Activated T-cell treated with anti-CD3 and anti-CD28 coated beads for 4 hours (primary cell): ENCODE measurements around the gene TRIM37.
"Not testable (repeated sequence)": the region's sequence is repeated elsewhere in the genome, so short reads cannot be mapped to it uniquely, and the experiment has no call there.

ENCODE experiments used
- DNase-seq: peaks from one replicate; pipeline ENCODE4 v3.0.0-alpha.2; 2020

The TRIM37 gene

DNA sequence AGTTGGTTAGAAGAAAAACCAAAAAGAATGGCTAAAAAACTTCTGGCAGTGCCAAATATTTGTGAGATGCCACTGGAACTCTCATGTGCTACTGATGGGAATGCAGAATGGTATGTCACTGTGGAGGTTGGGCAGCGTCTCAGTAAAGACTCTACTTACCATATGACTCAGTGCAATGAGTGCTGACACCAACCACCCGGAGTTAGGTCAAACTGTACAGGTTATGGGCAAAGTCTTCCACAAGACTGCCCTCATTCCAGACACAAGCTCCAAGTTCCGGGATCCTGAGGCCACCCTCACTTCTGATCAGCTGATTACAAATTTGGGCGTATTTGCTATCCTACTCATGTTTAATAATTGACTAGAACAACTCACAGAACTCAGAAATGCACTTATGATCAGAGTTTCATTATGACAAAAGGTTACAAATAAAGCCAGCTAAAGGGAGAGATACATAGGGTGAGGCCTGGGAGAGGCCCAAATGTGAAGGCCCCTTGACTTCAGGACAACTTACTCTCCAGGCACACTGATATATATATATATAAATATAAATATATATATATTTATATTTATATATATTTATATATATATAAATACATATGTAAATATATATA, 114.9 kb downstream of the TRIM37 start:
- DNase-seq = no peak

DNA sequence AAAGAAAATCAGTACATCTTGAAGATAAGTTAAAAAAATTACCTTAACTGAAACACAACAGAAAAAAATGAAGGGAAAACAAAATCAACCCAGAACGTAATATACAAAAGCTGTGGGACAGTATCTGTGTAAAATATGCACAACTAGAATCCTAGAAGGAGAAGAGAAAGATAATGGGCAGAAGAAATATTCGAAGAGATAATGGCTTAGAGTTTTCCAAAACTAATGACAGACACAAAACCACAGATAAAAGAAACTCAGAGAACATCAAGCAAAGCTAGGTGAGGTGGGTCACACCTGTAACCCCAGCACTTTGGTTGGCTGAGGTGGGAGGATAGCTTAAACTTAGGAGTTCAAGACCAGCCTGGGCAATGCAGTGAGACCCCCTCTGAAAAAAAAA, 117.1 kb downstream of the TRIM37 start:
- no peak for DNase-seq

DNA sequence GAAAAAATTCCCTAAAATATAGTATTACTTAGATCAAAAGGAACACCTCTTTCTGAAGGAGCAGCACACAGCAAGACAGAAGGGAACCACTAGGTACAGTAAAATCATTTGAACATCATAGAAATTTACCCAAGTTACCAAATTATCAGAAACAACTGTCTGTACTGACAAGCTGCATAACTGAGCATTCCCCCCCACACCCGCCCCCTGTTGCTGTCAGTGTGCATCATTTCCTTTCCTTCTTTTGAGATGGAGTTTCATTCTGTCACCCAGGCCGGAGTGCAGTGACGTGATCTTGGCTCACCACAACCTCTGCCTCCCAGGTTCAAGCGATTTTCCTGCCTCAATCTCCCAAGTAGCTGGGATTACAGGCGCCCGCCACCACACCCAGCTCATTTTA, 120.7 kb downstream of the TRIM37 start:
- DNase-seq = no peak

DNA sequence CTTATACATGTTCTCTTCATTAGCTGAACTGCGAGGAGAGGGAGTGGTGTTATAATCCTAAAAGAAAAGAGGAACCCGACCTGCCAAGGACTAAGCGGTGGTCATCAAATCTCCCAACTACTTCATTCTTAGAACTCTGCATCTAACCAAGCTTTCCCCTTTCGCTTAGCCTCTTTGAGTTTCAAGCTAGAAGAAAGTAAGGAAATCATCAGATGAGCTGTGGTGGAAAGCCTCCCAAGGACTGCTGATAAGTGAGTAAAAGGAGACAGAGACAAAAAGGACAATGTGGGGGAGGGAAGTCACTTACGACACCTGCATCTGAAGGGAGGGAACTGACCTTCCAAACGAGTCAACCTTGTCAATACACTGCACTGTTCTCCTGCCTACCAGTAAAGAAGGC, 121.3 kb downstream of the TRIM37 start:
- no peak for DNase-seq

DNA sequence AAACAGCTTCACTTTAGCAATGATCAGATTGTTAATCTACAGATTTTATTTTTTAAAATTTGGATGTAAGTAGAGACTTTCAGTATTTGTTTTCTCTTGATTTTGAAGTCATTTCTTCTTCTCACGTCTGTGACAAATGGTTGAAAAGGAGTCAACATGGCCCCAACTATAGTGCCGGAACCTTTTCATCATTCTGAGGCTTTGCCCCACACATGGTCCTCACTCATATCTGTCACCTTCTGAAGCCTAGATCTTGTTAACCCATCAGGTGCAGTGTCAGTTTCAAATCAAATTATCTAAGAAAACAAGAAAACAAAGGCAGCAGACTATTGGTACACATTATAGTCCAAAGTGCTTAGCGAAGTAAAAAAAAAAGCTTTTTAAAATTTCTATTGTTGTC, 124.1 kb downstream of the TRIM37 start:
- no peak for DNase-seq

DNA sequence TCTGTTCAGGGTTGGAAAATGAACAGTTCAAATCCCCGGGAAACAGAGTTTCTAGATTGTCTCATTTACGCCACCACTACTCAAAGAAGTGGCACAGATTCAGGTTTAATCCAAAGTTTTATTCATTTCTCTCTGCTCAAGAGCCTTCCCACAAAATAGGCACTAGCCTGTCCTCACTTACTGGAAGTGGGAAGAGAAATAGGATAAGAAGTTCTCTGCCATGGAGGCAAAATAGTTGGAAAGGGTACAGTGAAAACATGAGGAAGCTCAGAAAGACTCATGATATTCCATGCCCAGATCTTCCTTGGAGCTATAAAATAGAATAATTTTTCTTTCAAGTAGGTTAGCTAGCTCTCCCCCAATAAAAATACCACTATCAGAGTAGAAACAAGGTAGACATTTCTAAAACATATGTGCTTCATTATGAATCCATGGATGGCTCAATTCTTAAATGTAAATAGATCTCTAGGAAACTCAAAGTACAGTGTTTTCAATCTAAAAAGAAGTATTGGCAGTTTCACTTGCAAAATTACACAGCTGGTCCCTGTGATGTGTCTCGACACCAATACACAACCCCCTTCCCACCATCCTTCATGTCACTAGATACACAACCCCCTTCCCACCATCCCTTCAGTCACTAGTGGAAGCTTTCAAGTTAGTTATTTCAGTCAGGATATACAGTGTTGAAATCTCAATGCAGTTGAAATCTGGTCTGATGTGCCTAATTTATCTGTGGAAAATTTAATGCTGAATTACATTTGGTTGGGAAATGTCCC, 125.8 kb downstream of the TRIM37 start:
- no peak for DNase-seq

DNA sequence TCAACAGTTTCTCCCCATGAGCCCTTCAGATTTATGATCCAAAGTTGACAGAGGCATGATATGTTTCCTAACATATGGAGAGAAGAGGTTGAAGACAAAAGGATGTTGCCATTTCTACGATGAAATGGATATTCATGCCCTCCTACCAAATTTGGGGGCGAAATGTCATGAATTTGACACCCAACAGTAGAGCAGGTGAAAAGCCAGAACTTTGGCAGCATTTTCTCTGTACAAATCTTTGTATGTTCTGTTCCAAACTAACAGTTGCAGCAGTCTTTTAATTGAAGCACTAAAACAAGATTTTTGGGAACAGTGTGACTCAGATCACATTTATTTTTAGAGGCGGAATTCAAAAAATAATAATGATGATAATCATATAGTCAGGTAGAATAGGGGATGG, 130.1 kb downstream of the TRIM37 start:
- DNase-seq = no peak

DNA sequence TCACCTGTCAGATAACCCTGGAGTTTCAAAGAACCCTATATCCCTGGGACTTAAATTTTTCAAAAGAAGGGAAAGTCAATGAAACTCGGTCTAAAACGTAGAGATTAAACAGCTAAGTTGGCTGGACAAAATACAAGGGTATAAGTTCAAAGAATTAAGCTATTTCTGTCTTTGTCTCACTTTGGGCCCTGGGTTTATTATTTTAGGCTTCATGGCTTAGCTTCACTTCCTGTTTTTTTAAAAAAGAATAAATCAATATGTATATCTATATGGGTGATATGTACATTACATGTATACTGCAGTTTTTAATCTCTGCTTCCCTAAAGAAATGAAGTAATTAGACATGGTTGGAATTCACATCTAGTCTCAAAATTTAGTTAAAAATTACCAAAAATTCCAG, 132.3 kb downstream of the TRIM37 start:
- no peak for DNase-seq

DNA sequence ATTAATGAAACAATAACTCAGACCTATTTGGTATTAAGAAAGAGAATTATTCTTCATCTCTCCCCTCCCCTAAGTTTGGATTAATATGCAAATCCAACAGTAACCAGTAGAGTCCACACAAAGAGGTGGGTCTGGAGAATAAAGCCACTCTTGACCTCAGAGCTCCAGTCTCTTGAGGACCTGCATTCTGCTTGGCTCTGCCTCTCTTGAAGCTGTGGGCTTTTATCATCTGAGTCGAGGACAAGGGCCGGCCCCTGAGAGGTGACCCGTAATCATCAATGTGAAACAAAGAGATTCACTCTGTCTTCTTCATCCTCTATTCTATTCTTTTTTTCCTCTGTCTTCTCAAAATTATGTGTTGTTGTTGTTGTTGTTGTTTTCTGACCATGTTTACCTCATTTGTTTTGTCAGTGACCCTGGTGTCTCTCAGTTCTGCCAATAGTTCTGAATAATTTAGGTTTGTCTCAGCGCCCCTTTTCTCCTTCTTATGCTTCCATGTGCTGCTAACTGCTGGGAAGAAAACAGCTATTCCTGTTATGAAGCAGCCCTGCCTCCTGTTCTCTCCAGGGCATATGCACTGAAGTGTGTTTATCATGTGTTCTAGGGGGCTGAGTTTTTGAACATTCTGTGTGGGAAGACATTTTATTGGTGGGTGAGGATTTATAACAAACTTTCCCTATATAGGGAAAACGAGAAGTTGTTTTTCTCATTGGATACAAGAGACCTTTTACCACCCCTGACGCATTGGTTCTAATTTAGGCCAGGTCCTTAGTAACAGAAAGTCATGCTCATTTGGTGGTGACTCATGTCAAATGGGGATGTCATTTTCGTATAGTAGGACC, 135.8 kb downstream of the TRIM37 start:
- no peak for DNase-seq

DNA sequence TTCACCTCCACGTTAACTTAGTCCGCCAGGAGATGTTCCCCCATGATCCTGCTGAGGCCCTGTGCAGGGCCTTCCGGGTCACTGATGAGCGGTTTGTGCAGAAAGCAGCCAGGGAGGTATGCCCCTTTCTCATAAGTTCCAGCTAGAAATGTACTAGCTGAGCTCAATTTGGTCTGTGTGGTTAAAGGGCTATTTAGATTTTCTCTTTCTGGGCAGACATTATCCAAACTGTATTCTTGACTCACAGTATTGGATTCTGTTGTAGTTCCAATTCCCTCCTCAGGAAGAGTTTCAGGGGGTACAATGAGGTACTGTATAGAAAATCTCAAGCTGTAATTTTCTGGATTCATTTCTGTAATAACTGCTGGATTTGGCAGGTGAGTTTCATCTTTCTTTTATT, 137.1 kb downstream of the TRIM37 start:
- DNase-seq = no peak

DNA sequence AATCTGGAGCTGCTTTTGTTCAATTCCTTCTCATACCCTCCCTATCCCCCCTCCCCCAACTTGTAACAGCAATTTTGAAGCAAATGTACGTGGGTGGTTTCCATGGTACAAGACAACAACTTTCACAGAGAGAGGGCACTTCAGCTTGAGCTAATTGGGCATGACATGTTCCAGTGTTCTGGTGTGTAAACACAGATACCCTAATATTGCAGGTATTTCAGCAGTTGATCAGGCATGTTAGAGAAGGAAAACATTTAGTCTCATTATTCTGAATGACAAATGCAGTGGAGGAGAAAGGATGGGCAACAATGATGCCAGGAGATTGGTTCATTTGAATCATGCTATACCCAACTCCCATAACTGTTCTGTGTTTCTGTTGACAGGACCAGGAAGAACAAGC, 137.5 kb downstream of the TRIM37 start:
- no peak for DNase-seq

DNA sequence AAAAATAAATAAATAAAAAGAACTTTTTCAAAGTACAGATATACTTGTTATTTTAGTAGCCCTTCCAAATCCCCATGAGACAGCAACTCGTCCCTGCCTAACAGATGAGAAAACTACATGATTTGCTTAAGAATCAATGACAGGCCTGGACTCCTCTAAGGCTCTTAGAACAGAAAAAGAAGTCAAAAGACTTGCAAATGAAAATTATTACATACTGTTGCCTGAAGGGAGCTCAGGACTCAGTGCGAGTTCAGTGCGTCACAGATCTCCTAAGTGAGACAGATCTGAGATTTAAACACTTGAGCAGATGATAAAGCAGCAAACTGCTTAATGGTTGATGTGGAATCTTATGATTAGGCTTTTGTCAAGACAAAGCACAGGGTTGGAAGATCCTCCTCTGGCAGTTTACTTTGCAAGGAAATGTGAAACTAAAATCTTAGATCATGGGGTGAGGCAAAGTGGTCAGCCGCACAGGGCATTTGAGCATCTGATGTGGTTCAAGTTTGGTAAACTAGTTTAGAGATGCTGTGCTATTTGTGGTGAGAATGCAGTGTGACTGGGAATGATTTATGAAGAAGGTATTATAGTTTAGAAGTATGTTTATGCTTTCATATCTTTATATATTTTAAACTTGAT, 138.1 kb downstream of the TRIM37 start:
- DNase-seq = no peak

DNA sequence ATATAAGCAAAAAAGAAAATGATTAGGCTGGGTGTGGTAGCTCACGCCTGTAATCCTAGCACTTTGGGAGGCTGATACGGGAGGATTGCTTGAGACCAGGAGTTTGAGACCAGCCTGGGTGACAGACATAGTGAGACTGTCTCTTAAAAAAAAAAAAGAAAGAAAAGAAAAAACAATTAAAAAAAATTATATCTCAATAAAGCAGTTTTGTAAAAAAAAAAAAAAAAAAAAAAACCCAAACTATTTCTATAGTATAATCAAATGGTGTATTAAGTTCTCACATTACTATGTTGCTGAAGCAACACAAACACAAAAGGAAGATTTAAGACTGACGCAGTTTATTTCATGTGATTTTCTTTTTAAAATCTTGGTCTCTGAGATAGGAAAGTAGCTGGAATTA, 140.5 kb downstream of the TRIM37 start:
- no peak for DNase-seq

DNA sequence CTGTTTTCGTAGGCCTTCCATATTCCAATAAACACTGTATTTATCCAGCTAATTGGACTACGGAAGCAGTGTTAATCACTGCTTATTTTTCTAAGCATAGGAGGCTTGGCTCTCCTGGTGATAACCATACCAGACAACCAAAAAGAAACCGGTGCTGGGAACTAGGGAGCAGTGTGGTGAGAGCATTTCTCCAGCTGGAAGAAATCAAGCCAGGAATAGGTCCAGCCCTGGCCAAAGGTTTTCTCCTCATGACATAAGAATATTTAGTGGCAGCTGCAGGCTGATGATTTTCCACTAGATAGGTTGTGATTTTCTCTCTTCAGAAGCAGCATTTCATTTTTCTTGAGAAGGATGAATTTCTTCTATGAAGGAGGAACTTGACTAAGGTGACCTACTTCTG, 141.5 kb downstream of the TRIM37 start:
- no peak for DNase-seq

DNA sequence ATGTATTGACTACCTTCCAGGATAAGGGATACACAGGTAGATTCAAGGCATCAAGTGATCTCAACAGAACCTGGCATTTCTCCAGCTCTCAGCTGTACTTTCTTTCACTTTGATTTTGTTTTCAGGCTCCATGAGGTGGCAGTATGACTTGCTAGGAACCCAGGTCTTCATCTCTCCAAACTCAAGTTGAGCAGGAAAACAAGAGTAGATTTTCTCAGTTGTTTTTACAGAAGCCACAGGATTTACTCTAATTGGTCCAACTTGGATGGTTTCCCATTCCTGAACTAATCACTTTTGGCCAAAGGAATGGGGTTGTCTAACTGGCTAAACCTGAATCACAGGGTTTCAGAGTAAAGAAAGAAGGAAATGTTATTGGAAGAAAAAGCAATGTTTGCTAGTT, 146.6 kb downstream of the TRIM37 start:
- no peak for DNase-seq

DNA sequence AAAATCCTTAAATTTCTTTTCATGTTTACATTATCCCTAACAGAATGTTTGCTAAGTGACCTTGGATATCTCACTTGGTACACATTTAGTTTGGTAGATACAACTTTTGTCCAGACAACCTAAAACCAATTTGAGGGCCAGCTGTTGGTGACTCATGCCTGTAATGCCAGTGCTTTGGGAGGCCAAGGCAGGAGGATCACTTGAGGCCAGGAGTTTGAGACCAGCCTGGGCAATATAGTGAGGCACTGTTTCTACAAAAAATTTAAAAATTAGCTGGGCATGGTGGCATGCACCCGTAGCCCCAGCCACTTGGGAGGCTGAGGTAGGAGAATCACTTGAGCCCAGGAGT, 149.0 kb downstream of the TRIM37 start:
- not testable (repeated sequence) for DNase-seq

DNA sequence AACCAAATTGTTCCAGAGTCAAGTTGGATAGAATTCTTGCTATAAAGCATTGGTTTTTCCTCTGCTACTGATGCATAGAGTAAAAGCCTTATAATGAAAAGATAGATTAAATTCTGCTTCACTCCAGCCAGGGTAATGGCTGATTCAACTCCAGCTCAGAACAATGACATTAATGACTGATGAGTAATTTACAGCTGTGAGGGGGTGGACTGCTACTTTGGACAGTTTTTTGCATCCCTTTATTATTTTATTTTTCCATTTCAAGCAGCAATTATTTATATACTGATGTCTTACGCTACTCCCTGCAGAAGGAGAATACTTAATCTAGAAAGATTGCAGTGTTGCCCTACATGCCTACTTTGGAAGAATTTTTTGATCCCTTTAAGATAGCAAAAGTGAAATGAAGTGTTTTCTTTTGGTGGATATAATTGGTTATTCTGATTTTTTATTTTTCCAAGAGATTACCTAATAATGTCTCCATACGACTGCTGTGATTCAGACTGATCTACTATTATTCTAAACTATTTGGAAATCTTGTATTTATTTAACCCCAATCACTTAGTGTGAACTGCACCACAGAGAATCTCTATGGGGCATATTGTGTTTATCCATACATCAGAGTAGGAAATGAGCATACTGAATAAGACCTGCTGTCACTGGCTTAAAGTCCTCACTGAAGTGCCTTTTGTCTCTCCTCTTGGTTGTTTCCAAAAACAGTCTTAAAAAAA, 149.5 kb downstream of the TRIM37 start:
- DNase-seq = no peak

DNA sequence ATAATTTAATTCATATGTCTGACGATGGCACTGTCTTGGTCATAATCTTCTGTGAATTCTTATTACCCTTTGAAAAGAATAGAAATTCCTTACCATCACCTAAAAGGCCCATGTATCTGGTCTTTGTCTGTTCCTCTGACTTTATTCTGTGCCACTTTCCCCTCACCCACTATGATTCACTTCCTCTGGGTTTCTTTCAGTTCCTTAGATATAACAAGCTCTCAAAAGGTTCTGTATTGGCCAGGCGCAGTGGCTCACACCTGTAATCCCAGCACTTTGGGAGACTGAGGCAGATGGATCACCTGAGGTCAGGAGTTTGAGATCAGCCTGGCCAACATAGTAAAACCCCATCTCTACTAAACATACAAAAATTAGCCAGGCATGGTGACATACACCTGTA, 152.3 kb downstream of the TRIM37 start:
- DNase-seq = not testable (repeated sequence)

DNA sequence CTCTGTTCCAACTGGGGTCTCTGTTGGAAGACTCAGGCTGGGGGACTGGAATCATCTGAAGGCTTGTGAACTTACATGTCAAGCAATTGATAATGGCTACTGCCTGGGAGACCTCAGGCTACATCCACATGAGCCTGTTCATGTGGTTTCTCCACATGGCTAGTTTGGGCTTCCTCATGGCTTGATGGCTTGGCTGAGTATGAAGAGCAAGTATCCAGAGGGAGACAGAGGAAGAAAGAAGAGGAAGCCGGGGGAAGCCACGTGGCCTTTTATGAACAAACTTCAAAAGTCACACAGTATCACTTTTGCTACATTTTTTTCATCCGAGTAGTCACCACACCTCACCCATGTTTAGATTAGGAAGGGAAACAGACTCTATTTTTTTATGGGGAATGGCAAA, 158.9 kb downstream of the TRIM37 start:
- no peak for DNase-seq

DNA sequence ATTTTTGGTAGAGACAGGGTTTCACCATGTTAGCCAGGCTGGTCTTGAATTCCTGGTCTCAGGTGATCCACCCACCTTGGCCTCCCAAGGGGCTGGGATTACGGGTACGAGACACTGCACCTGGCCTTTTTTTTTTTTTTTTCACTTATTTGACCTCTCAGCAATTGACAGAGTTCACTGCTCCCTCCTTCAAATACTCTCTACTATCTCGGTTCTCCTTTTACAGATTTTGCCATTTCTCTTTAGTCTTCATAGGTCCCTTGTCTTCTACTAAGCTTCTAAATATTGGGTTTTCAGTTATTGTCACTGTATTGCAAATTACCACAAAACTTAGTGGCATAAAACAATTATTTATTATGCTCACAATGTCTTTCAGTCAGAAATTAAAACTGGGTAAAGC, 159.3 kb downstream of the TRIM37 start:
- DNase-seq = no peak

DNA sequence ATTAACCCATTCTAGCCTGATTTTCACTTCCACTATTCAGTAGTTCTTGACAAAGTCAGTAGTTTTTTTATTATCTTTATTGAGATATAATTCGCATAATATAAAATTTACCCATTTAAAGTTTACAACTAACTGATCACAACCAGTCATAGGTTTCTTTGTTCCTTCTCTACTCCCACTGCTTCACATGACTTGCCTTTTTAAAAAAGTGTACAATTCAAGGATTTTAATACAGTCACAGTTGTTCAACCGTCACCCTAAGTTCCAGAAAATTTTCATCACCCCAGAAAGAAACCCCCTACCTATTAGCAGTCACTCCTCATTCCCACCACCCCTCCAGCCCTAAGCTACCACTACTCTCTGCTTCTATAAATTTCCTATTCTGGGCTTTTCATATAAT, 162.5 kb downstream of the TRIM37 start:
- DNase-seq = no peak

DNA sequence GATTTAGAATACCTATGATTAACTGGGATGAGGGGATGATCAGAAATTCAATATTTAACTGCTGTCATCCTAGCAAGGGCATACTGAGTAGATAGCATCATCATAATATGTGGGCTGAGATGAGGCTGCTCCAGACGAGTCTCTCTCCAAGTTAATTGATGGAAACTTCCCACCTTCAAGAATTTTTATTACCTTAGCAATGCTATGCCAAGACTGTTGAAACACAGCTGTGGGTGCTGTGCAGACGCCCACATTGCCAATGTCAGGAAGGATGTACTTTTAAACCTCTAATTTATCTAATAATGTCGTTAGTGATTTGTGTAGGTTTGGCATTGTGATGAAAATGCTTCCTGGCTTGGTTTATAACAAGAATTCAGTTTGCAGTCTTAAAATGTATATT, 170.4 kb downstream of the TRIM37 start:
- DNase-seq = no peak

DNA sequence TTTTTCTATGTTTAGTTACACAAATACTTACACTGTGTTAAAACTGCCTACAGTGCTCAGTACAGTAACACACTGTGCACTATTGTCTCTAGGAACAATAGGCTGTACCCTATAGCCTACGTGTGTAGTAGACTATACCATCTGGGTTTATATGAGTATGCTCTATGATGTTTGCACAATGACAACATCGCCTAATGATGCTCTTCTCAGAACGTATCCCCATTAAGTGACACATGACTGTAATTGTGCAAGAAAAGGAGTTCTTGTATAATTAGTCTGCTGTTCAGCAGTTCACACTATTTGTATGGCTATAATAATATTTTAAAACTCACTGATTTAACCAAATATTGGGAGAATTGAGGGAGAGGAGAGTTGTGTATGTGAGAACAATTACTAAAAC, 173.7 kb downstream of the TRIM37 start:
- no peak for DNase-seq
